K562 (cell line): Measurements from ENCODE around the gene ATP6V0C. TPM values are rescaled to one million over a fixed set of nuclear protein-coding genes. Genes with fewer than 3 reads are reported as not detected.

Experiments used
- BHLHE40 ChIP-seq: IDR thresholded peaks from 2 replicates; pipeline ENCODE4 v1.6.1; 2011; ENCODE audit warnings: low read length, improper control_type of control experiment
- BRCA1 ChIP-seq, 2 experiments: fragments of 450-650 bp in 1 of 2; sonication (generic) in 1 of 2; formaldehyde crosslinking in 1 of 2; IDR thresholded peaks; 2 replicates each; pipeline versions ENCODE4 v1.5.0 to v1.6.1; 2017 to 2020; ENCODE audit warnings: mild to moderate bottlenecking in 1 of 2, missing genetic modification reagents in 1 of 2
- GABPB1 ChIP-seq: sonication (generic); formaldehyde crosslinking; IDR thresholded peaks from 2 replicates; pipeline ENCODE4 v1.8.0; 2022; ENCODE audit warnings: mild to moderate bottlenecking, missing genetic modification reagents
- KHSRP ChIP-seq: fragments of 450-650 bp; IDR thresholded peaks from 2 replicates; pipeline ENCODE4 v1.6.1; 2017
- MAZ ChIP-seq, 2 experiments: fragments of 450-650 bp in 1 of 2; sonication (generic) in 1 of 2; formaldehyde crosslinking; IDR thresholded peaks in 1 of 2; conservative IDR thresholded peaks in 1 of 2; 2 replicates each; pipeline versions ENCODE4 v1.4.0 to v1.5.0; 2020; ENCODE audit warnings: mild to moderate bottlenecking in 1 of 2, missing genetic modification reagents in 1 of 2
- MGA ChIP-seq: fragments of 450-650 bp; IDR thresholded peaks from 2 replicates; pipeline ENCODE4 v1.6.1; 2016; ENCODE audit warnings: mild to moderate bottlenecking, moderate library complexity
- MNT ChIP-seq, 2 experiments: fragments of 450-650 bp; conservative IDR thresholded peaks; 2 replicates each; pipeline ENCODE4 v1.6.1; 2017; ENCODE audit warnings: mild to moderate bottlenecking in 2 of 2, moderate library complexity in 2 of 2
- MXD1 ChIP-seq: fragments of 250-450 bp; sonication (Bioruptor Pico); IDR thresholded peaks from 2 replicates; pipeline ENCODE4 v1.8.0; 2021; ENCODE audit warnings: borderline replicate concordance, mild to moderate bottlenecking, moderate library complexity; ENCODE audit not compliant: poor library complexity, severe bottlenecking
- PTBP1 ChIP-seq: fragments of 200-400 bp; formaldehyde crosslinking; IDR thresholded peaks from 2 replicates; pipeline ENCODE4 v1.6.1; 2017; ENCODE audit warnings: low read depth, low read length
- SIRT6 ChIP-seq: IDR thresholded peaks from one replicate; pipeline ENCODE4 v1.6.1; 2012; ENCODE audit warnings: low read depth, mild to moderate bottlenecking, control low read depth, inconsistent platforms, low read length, moderate library complexity
- ZNF639 ChIP-seq, 2 experiments: fragments of 200-800 bp in 1 of 2; sonication (Bioruptor generic) in 1 of 2; sonication (generic) in 1 of 2; formaldehyde crosslinking in 1 of 2; IDR thresholded peaks in 1 of 2; conservative IDR thresholded peaks in 1 of 2; 2 replicates each; pipeline versions ENCODE4 v1.5.0 to v1.6.1; 2016 to 2020; ENCODE audit warnings: missing compliant biosample characterization in 1 of 2, missing genetic modification characterization in 1 of 2, missing genetic modification reagents in 1 of 2
- polyA plus RNA-seq, 8 experiments: library from polyadenylated mRNA; depleted of rRNA in 4 of 8; stranded (reverse) in 5 of 8; unstranded in 3 of 8; fragments of >200 nt; fragmentation: Nextera tagmentation in 2 of 8; fragmentation: Illumina TruSeq in 1 of 8; extraction: Ambion mirVana in 2 of 8; extraction: Trizol in 1 of 8; gene quantifications; 2 replicates each; pipeline versions ENCODE4 v1.2.1 to v1.2.3, GENCODE V29; 2011 to 2014; ENCODE audit warnings: inconsistent platforms in 1 of 8, missing spikeins in 1 of 8
- total RNA-seq, 7 experiments: library from RNA; depleted of rRNA in 6 of 7; stranded (reverse); fragments of >200 nt in 6 of 7; fragmentation: Illumina TruSeq in 2 of 7; extraction: Trizol in 2 of 7; gene quantifications; 2 replicates each; pipeline versions ENCODE4 v1.2.1 to v1.2.3, GENCODE V29; 2011 to 2021; ENCODE audit warnings: low replicate concordance in 1 of 7

The ATP6V0C gene
- total and polyA plus RNA-seq, 9 of the 15 experiments (the other 6 are each of a cell fraction or from before 2014, with no cell fraction given) = 2.9 to 228 (median 22.7) TPM

GRCh38 chr16:2474877-2475412 is 38.8 kb upstream of the ATP6V0C start, which contains the start of gene TBC1D24 (continued):
- TF ChIP-seq MNT (conservative IDR thresholded peaks at IDR 0.05) = no peak; a peak in 1 of 4 replicates
- no peak for TF ChIP-seq PTBP1
- no peak for TF ChIP-seq ZNF639 (CRISPR knock-in tag; conservative IDR thresholded peaks at IDR 0.05 in 1 of 2, IDR thresholded peaks at IDR 0.05 in 1 of 2)
- TF ChIP-seq MAZ (CRISPR knock-in tag; conservative IDR thresholded peaks at IDR 0.05 in 1 of 2, IDR thresholded peaks at IDR 0.05 in 1 of 2) = peak in 1 of 2 experiments; percentile 8; a peak in 1 of 4 replicates
- TF ChIP-seq KHSRP = no peak
- no peak for TF ChIP-seq MXD1 (CRISPR knock-in tag)
- no peak for TF ChIP-seq SIRT6
- TF ChIP-seq BRCA1 (IDR thresholded peaks at IDR 0.05) = no peak
- no peak for TF ChIP-seq BRCA1 (CRISPR knock-in tag; IDR thresholded peaks at IDR 0.05)
- TF ChIP-seq GABPB1 (CRISPR knock-in tag) = 0 out of 2 replicates have a peak, but pooled peaks have one; percentile 33
- TF ChIP-seq MGA = no peak
- peak; percentile 79 for TF ChIP-seq BHLHE40
